ENCODE data around the gene PIGX.

Gene PIGX
- total RNA-seq: 12.3 to 37.0 (median 24.8) reads per million in 17 experiments

- DNase-seq: peak; percentile 92 to 98 (median 95)
Measured at GRCh38 chr3:196711838-196712513, at the start of gene PIGX, which contains the start of gene CEP19. Gene PIGX, plus strand, starts transcription at chr3:196712377. Gene CEP19, minus strand, starts transcription at chr3:196712250. Its CDS starts 3,593 bp downstream, at chr3:196708657.

GRCh38 chr3:196662711-196663571 is 49.2 kb upstream of the PIGX start:
- no peak for DNase-seq

GRCh38 chr3:196666001-196666867 is 45.9 kb upstream of the PIGX start:
- DNase-seq: peak in 2 of 4 experiments; percentile 27 to 54

GRCh38 chr3:196667056-196667825 is 44.9 kb upstream of the PIGX start:
- DNase-seq: no peak

GRCh38 chr3:196670339-196670738 is 41.8 kb upstream of the PIGX start:
- DNase-seq: peak; percentile 58 to 76 (median 70)

GRCh38 chr3:196673632-196674031 is 38.5 kb upstream of the PIGX start:
- DNase-seq: no peak

- DNase-seq: peak in 3 of 4 experiments; percentile 44 to 52 (median 52)
Measured at GRCh38 chr3:196677353-196677752, 34.8 kb upstream of the PIGX start.

- DNase-seq: peak in 1 of 4 experiments; percentile 45
Measured at GRCh38 chr3:196677931-196678330, 34.2 kb upstream of the PIGX start.

GRCh38 chr3:196684548-196685407 is 27.4 kb upstream of the PIGX start:
- DNase-seq: peak; percentile 91 to 96 (median 95)

- no peak for DNase-seq
Measured at GRCh38 chr3:196686436-196686835, 25.7 kb upstream of the PIGX start.

GRCh38 chr3:196688349-196688748 is 23.8 kb upstream of the PIGX start:
- DNase-seq: peak; percentile 93 to 98 (median 94)

GRCh38 chr3:196689941-196690660 is 22.1 kb upstream of the PIGX start:
- DNase-seq: peak; percentile 24 to 64 (median 48)

- DNase-seq: peak in 3 of 4 experiments; percentile 46 to 65 (median 55)
Measured at GRCh38 chr3:196691386-196691785, 20.8 kb upstream of the PIGX start.

- DNase-seq: peak; percentile 46 to 65 (median 54)
Measured at GRCh38 chr3:196694202-196694638, 18.0 kb upstream of the PIGX start.

GRCh38 chr3:196694941-196695848 is 17.0 kb upstream of the PIGX start:
- peak in 1 of 4 experiments; percentile 21 for DNase-seq

- DNase-seq: peak in 1 of 4 experiments; percentile 13
Measured at GRCh38 chr3:196695849-196696226, 16.3 kb upstream of the PIGX start.

GRCh38 chr3:196697270-196697669 is 14.9 kb upstream of the PIGX start:
- DNase-seq: no peak

GRCh38 chr3:196699749-196700148 is 12.4 kb upstream of the PIGX start:
- no peak for DNase-seq

GRCh38 chr3:196700801-196701200 is 11.4 kb upstream of the PIGX start:
- no peak for DNase-seq
